ENCODE measurements around the gene C1orf74.

C1orf74 gene

DNA sequence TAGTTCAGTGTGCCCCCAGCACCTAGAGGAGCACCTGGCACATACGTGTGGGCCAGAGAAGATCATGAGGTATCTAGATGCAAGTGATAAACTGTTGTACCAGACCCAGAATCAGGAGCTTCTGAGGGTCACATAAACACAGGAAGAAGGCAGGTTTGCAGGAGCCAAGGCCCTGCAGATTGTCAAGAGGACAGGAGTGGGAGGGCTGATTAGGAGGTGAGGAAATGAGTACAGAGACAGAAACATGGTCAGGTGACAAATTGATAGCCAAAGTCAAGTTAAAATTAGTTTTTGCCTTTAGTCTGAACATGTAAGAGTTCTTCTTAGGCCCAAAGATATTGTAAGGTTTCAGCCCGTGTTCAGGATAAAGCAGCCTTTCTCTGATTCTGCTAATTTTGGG is 42.5 kb downstream of the C1orf74 start:
- DNase-seq = no peak

DNA sequence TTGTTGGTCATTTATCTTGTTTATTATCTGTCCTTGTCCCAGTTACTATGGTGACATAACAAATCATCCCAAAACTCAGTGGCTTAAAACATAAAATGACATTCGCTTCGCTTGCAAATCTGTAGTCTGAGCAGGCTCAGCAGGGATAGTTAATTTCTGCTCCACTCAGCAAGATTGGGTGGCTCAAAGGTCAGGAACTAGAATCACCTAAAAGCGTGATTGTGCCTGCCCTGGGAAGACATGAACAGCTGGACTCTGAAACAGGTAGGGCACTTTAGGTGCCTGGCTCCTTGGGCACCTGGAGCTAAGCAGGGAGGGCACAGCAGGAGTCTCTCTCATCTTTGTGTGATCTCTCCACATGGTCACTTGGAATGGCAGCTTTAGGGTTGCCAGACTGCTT is 43.2 kb downstream of the C1orf74 start:
- DNase-seq = no peak

DNA sequence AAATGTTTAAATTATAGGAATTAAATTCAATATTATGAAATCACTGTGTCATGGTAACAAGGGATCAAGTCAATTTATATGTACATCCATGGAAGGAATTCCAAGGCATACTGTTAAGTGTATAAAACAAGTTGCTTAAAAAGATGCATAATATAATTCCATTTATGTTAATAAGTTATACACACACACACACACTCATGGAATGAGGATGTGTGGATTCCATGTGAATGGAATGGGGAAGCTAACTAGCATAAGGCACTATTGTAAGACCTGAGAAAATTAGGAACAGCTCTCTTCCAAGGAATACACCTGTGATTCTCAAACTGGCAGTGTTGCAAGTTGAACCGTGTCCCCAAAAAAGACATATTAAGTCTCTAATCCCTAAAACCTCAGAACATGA is 46.1 kb downstream of the C1orf74 start:
- no peak for DNase-seq

DNA sequence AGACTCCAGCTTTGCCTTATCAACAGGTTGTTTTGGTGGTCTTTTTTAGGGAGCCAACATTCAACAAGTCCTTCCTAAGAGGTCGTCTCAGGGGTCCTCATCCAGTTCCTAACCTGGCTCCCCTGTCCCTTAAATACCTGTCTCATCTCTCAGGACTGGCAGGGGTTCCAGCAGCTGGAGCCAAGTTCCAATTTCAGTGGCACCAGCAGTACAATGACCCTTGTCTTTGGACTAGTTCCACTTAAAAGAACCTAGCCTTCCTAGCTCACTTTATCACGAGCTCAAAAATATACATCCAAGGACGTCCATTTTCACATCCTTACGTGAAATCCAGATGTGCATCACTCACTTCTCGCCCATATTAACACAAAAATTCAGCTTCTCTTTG is 47.2 kb downstream of the C1orf74 start:
- DNase-seq = no peak

DNA sequence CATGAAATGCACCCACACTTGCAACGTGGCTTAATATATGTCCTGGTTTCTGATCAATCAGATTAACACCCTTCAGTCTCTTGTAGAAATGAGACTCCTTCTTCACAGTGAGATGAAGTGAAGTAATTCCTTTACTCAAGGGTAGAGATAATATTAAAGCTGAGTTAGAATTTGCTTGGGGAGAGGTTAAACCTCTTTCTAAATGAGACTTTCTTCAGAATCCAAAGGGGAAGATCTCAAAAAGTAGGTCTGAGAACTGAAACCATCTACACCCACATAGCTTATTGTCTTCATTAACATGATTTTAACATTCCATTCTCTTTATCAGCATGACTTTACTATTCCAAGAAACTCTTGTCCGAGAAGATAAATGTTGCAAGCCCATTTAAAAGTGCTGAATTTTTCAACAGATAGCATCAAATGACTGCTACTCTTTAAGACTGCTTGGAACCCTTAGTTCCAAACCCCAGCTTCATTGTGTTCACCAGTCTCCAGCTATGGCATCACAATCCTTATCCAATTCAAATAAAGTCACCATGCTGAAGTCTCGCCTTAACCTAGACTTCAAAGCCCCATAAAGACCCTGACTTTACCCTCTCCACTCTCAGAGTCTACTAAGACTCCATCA is 47.8 kb downstream of the C1orf74 start:
- no peak for DNase-seq

DNA sequence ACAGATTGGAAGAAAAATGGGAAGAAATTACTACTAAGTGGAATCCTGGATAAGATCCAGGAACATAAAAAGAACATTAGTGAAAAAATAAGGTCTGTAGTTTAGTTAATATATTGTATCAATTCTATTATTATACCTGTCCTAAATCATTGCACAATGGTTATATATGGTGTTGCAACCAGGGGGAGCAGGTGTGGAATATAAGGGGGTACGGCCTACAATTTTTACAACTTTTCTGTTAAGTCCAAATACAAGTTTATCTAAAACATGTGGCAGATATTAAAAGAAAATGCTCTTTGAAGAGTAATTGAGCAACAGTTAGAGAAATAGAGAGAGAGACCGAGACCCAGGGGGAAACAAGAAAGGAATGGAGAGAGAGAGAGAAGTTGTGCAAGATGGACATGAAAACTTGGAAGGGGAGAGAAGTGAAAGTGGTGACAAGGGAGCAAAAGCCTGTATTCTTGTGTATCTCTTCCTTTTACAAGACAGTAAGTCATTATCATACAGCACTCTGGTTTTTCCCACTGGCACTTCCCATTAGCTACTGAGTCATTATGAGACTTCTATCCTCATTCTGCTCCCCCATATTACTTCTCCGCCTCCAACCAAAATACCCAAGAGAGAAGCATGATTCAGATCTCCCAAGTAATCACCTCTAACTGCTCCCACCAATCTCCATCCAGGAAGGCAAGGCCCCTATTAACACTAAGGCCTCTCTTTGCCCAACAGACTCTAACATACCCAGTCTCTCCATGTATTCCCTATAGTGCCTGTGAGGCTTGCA is 50.8 kb downstream of the C1orf74 start:
- DNase-seq = no peak

DNA sequence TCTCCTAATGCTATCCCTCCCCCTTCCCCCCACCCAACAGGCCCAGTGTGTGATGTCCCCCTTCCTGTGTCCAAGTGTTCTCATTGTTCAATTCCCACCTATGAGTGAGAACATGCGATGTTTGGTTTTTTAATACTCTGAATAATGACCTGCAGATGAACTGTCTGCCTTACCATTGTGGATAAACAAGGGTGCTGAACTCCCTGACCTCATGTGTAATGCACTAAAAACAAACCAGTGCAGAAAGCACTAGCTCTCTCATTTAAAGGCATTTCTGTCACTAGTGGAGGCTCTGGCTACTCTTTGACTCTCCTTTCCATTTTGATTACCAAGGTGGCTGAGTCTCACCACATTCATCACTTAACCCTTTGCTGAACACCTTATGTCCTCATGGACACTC is 51.6 kb downstream of the C1orf74 start:
- DNase-seq = no peak

DNA sequence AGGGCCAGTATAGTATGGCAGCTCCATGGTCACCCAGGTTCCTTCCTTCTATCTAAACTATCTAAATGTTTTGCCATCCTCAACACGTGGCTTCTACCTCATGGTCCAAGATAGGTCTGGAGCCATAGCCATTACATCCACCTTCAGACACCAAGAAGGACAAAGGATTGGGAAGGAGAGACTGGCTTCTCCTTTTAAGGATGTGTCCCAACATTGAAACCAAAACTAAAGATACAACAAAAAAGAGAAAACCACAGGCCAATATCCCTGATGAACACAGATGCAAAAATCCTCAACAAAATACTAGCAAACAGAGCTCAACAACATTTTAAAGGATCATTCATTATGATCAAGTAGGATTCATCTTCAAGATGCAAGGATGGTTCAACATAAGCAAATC is 54.9 kb downstream of the C1orf74 start:
- no peak for DNase-seq

All from activated CD4-positive, CD25-positive, alpha-beta regulatory T cell (primary cell).